HepG2 (cell line): ENCODE measurements around the gene PNMA8C.

Experiments
- EP300 ChIP-seq, 3 experiments: sonication (generic) in 1 of 3; formaldehyde crosslinking in 1 of 3; IDR thresholded peaks; 2 replicates each; pipeline versions ENCODE4 v1.5.1 to v1.6.1; 2011 to 2020; ENCODE audit warnings: low read depth in 2 of 3, low read length in 2 of 3, borderline replicate concordance in 1 of 3, improper control_type of control experiment in 1 of 3, mild to moderate bottlenecking in 1 of 3, missing genetic modification reagents in 1 of 3, moderate library complexity in 1 of 3
- MXI1 ChIP-seq: IDR thresholded peaks from 3 replicates; pipeline ENCODE4 v1.6.1; 2012; ENCODE audit warnings: low read depth, low read length, inconsistent platforms, borderline replicate concordance
- PHF8 ChIP-seq: sonication (generic); formaldehyde crosslinking; IDR thresholded peaks from 2 replicates; pipeline ENCODE4 v1.5.0; 2020; ENCODE audit warnings: missing genetic modification reagents
- YY1 ChIP-seq: IDR thresholded peaks from 2 replicates; pipeline ENCODE4 v1.6.1; 2011; ENCODE audit warnings: low read length, low read depth, moderate library complexity, mild to moderate bottlenecking; ENCODE audit not compliant: insufficient read depth, insufficient replicate concordance
- TF ChIP-seq, protein P1 (sequence below), 2 experiments: IDR thresholded peaks; 2 replicates each; pipeline ENCODE4 v1.6.1; 2011 to 2012; ENCODE audit warnings: low read length in 2 of 2, borderline replicate concordance in 1 of 2, low read depth in 1 of 2, mild to moderate bottlenecking in 1 of 2, moderate library complexity in 1 of 2

DNA sequence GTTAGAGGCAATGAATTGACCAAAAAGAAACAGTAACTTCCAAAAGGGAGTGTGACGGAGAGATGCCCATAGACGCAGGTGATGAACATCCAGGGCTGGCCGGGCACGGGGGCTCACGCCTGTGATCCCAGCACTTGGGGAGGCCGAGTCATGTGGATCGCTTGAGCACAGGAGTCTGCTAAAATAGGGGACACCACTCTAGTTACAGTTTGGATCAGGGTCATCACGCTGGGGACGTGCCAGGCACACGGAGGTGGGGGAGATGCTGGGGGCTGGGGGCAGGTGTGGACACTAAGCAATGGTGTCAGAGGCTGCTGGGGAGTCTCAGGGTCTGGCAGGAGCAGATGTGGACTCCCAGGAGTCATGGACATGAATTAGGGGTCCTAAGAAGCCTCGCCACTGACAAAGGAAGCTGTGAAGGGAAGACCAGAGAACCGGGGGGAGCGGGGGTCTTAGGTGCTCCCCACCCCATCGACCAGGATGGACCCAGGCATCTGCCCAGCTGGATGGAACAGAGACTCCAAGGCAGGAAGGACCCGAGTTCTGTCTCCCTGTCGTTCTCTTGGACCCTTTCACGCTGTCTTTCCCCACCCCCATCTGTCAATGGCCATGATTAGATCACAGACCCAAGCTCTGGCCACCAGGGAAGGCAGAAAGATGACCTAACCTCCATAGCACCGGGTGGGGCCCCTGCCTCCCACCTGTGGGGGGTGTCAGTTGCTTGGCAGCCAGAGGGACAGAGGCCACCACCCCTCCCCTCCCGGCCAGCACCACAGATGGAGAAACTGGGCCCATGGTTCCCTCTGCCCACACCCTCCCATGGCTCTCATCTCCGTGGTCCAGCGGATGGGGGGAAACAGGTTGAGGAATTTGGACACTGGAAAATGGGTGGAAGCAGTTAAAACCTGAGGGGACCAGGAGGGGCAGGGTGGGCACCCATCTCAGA, 35.0 kb downstream of the PNMA8C start:
- TF ChIP-seq PHF8 (CRISPR knock-in tag) (no peak), YY1 (no peak), MXI1 (no peak), EP300 (IDR thresholded peaks at IDR 0.05; ENCODE audit: low read depth in 2 of 2, low read length in 2 of 2) (no peak), EP300 (CRISPR knock-in tag; IDR thresholded peaks at IDR 0.05; ENCODE audit: borderline replicate concordance) (no peak)
- TF ChIP-seq, protein P1, sequence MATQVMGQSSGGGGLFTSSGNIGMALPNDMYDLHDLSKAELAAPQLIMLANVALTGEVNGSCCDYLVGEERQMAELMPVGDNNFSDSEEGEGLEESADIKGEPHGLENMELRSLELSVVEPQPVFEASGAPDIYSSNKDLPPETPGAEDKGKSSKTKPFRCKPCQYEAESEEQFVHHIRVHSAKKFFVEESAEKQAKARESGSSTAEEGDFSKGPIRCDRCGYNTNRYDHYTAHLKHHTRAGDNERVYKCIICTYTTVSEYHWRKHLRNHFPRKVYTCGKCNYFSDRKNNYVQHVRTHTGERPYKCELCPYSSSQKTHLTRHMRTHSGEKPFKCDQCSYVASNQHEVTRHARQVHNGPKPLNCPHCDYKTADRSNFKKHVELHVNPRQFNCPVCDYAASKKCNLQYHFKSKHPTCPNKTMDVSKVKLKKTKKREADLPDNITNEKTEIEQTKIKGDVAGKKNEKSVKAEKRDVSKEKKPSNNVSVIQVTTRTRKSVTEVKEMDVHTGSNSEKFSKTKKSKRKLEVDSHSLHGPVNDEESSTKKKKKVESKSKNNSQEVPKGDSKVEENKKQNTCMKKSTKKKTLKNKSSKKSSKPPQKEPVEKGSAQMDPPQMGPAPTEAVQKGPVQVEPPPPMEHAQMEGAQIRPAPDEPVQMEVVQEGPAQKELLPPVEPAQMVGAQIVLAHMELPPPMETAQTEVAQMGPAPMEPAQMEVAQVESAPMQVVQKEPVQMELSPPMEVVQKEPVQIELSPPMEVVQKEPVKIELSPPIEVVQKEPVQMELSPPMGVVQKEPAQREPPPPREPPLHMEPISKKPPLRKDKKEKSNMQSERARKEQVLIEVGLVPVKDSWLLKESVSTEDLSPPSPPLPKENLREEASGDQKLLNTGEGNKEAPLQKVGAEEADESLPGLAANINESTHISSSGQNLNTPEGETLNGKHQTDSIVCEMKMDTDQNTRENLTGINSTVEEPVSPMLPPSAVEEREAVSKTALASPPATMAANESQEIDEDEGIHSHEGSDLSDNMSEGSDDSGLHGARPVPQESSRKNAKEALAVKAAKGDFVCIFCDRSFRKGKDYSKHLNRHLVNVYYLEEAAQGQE (IDR thresholded peaks at IDR 0.05; ENCODE audit: borderline replicate concordance in 1 of 2, low read depth in 1 of 2, low read length in 2 of 2) = no peak
